ENCODE data around the gene HECTD4. TPM values are rescaled to one million over a fixed set of nuclear protein-coding genes. Genes with fewer than 3 reads are reported as not detected.

HECTD4 gene
- total RNA-seq, 2 donors from 2014 or later: 23.3 to 45.2 TPM

- 93 to 94% methylated on average over 4 to 22 of the region's 22 CpGs for WGBS, 2 donors
- intact Hi-C loops (cut with DNase I): no loop called here
- DNase-seq: no peak
Observed at GRCh38 chr12:112163471-112163991, 218.7 kb downstream of the HECTD4 start.

GRCh38 chr12:112163056-112163455, 219.2 kb downstream of the HECTD4 start:
- intact Hi-C loops (cut with DNase I): no loop called here

More at GRCh38 chr12:112163471-112163991, 218.7 kb downstream of the HECTD4 start:
- TF ChIP-seq POLR2A (IDR thresholded peaks at IDR 0.05) (no peak), CTCF (IDR thresholded peaks at IDR 0.05) (no peak)
- no peak overlapping the region for H3K4me3 ChIP-seq
- ATAC-seq: no peak
- H3K27me3 ChIP-seq: no peaks in the 10 kb centered on the region
- H3K36me3 ChIP-seq (replicated peaks in 1 of 2; ENCODE audit: insufficient read depth in 1 of 2, low read depth in 2 of 2): peaks cover 0 to 5% of the 10 kb centered on the region in 2 donors
- H3K27ac ChIP-seq: no peak overlapping the region
- H3K9me3 ChIP-seq: no peaks in the 10 kb centered on the region
- H3K4me1 ChIP-seq: no peaks in the 10 kb centered on the region

GRCh38 chr12:112162241-112162790, 219.9 kb downstream of the HECTD4 start:
- no peak for TF ChIP-seq CTCF (IDR thresholded peaks at IDR 0.05)
- no peak for TF ChIP-seq POLR2A (IDR thresholded peaks at IDR 0.05)
- Histone ChIP-seq H3K27me3 (no peaks in the 10 kb centered on the region), H3K27ac (no peak overlapping the region), H3K36me3 (replicated peaks in 1 of 2; ENCODE audit: insufficient read depth in 1 of 2, low read depth in 2 of 2) (peaks cover 0 to 5% of the 10 kb centered on the region in 2 donors), H3K4me3 (no peak overlapping the region), H3K4me1 (no peaks in the 10 kb centered on the region), H3K9me3 (no peaks in the 10 kb centered on the region)
- DNase-seq: no peak
- no peak for ATAC-seq
- WGBS, 2 donors: 95 to 96% methylated on average over 12 of the region's 12 CpGs
- intact Hi-C loops (cut with DNase I): no loop called here

More at GRCh38 chr12:112163056-112163455, 219.2 kb downstream of the HECTD4 start:
- H3K27me3 ChIP-seq: no peaks in the 10 kb centered on the region
- no peaks in the 10 kb centered on the region for H3K4me1 ChIP-seq
- ATAC-seq: no peak
- no peaks in the 10 kb centered on the region for H3K9me3 ChIP-seq
- H3K4me3 ChIP-seq: no peak overlapping the region
- no peak for TF ChIP-seq CTCF (IDR thresholded peaks at IDR 0.05)
- TF ChIP-seq POLR2A (IDR thresholded peaks at IDR 0.05): no peak
- H3K36me3 ChIP-seq (replicated peaks in 1 of 2; ENCODE audit: insufficient read depth in 1 of 2, low read depth in 2 of 2): peaks cover 0 to 5% of the 10 kb centered on the region in 2 donors
- no peak overlapping the region for H3K27ac ChIP-seq
- no peak for DNase-seq
- 91 to 98% methylated on average over 5 to 8 of the region's 8 CpGs for WGBS, 2 donors

- no peak for DNase-seq
- no peaks in the 10 kb centered on the region for H3K27me3 ChIP-seq
- H3K9me3 ChIP-seq: no peaks in the 10 kb centered on the region
- no peak overlapping the region for H3K4me3 ChIP-seq
- 91 to 96% methylated on average over 8 to 9 of the region's 9 CpGs for WGBS, 2 donors
- H3K4me1 ChIP-seq: no peaks in the 10 kb centered on the region
- intact Hi-C loops (cut with DNase I): no loop called here
- TF ChIP-seq POLR2A (IDR thresholded peaks at IDR 0.05): no peak
- no peak for TF ChIP-seq CTCF (IDR thresholded peaks at IDR 0.05)
- H3K27ac ChIP-seq: no peak overlapping the region
- peaks cover 0 to 5% of the 10 kb centered on the region in 2 donors for H3K36me3 ChIP-seq (replicated peaks in 1 of 2; ENCODE audit: insufficient read depth in 1 of 2, low read depth in 2 of 2)
- ATAC-seq: no peak
Observed at GRCh38 chr12:112161711-112162110, 220.5 kb downstream of the HECTD4 start.

- TF ChIP-seq CTCF (IDR thresholded peaks at IDR 0.05) (no peak), POLR2A (IDR thresholded peaks at IDR 0.05) (no peak)
- Histone ChIP-seq H3K9me3 (no peaks in the 10 kb centered on the region), H3K36me3 (replicated peaks in 1 of 2; ENCODE audit: insufficient read depth in 1 of 2, low read depth in 2 of 2) (peaks cover 0 to 5% of the 10 kb centered on the region in 2 donors), H3K4me3 (no peak overlapping the region), H3K27ac (no peak overlapping the region), H3K4me1 (no peaks in the 10 kb centered on the region), H3K27me3 (no peaks in the 10 kb centered on the region)
- ATAC-seq: no peak
- no peak for DNase-seq
- 91 to 95% methylated on average over 6 of the region's 6 CpGs for WGBS, 2 donors
- intact Hi-C loops (cut with DNase I): no loop called here
Observed at GRCh38 chr12:112160611-112161010, 221.6 kb downstream of the HECTD4 start.

Measured in body of pancreas (tissue), 4 donors.